ENCODE data around the gene NCS1.

DNA sequence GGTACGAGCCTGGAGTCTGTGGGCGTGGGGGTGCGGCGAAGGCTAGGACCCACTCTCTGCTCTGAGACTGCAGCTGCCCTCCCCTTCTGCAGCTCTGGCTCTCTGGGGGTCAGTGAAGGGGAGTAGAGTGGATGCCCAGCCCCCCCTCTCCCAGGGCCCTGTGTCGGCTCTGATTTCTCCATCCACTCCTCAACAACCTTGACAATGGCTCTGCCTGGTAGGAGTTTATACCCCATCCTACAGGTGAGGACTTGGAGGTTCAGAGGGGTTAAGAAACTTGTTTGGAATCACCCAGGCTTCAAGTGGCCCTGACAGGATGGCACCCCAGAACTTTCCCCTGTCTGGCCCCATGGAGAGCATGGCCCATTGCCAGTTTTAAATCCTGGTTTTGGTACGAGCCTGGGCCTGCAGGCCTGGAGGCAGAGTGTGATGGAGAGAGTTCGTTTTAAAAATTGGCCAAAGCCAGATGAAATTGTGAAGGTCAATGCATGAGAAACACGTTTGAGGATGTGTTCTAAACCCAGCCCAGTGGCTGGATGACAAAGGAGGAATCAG, 22.3 kb downstream of the NCS1 start:
- TF ChIP-seq, protein P1, sequence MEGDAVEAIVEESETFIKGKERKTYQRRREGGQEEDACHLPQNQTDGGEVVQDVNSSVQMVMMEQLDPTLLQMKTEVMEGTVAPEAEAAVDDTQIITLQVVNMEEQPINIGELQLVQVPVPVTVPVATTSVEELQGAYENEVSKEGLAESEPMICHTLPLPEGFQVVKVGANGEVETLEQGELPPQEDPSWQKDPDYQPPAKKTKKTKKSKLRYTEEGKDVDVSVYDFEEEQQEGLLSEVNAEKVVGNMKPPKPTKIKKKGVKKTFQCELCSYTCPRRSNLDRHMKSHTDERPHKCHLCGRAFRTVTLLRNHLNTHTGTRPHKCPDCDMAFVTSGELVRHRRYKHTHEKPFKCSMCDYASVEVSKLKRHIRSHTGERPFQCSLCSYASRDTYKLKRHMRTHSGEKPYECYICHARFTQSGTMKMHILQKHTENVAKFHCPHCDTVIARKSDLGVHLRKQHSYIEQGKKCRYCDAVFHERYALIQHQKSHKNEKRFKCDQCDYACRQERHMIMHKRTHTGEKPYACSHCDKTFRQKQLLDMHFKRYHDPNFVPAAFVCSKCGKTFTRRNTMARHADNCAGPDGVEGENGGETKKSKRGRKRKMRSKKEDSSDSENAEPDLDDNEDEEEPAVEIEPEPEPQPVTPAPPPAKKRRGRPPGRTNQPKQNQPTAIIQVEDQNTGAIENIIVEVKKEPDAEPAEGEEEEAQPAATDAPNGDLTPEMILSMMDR (IDR thresholded peaks at IDR 0.05): no peak
- TF ChIP-seq POLR2A (IDR thresholded peaks at IDR 0.05): no peak

All from prostate gland (tissue), 2 donors.